NT2/D1 (cell line): ENCODE results near the gene TFE3.

Source experiments
- DNase-seq: peaks from one replicate; pipeline ENCODE4 v3.0.0-alpha.2; 2011; ENCODE audit warnings: low read depth, low spot score
- H3K27me3 ChIP-seq: 2 replicates; pipeline ENCODE4 v1.6.0; 2011; ENCODE audit warnings: mild to moderate bottlenecking; ENCODE audit not compliant: insufficient read length, insufficient read depth
- H3K36me3 ChIP-seq: 2 replicates; pipeline ENCODE4 v1.6.1; 2011; ENCODE audit warnings: mild to moderate bottlenecking, low read length, mixed read lengths; ENCODE audit not compliant: insufficient read depth, insufficient read length
- H3K4me1 ChIP-seq: 2 replicates; pipeline ENCODE4 v1.5.1; 2011; ENCODE audit not compliant: insufficient read depth, insufficient read length
- H3K4me3 ChIP-seq: 2 replicates; pipeline ENCODE4 v1.5.1; 2011; ENCODE audit warnings: low read depth; ENCODE audit not compliant: insufficient read length
- H3K9ac ChIP-seq: 2 replicates; pipeline ENCODE4 v1.6.0; 2011; ENCODE audit warnings: low read depth; ENCODE audit not compliant: insufficient read length
- H3K9me3 ChIP-seq: 2 replicates; pipeline ENCODE4 v1.5.1; 2011; ENCODE audit warnings: mild to moderate bottlenecking, low read length; ENCODE audit not compliant: insufficient read depth
- SUZ12 ChIP-seq: IDR thresholded peaks from 2 replicates; pipeline ENCODE4 v1.6.1; 2011; ENCODE audit not compliant: insufficient read length, insufficient read depth; ENCODE audit errors: extremely low read depth
- YY1 ChIP-seq: IDR thresholded peaks from 2 replicates; pipeline ENCODE4 v1.6.1; 2011; ENCODE audit not compliant: insufficient read length, insufficient read depth
- ZNF274 ChIP-seq: IDR thresholded peaks from 2 replicates; pipeline ENCODE4 v1.6.1; 2011; ENCODE audit warnings: mild to moderate bottlenecking, low read depth, low read length

TFE3 gene

GRCh38 chrX:49073601-49074575 lies 30.7 kb upstream of the TFE3 start, which contains the start of gene PRAF2:
PRAF2 (minus strand) TSS chrX:49074002; CDS start chrX:49073987, 15 bp downstream.
- DNase-seq, result peak; percentile 83
- Histone ChIP-seq H3K4me1 (peaks cover 5% of the 10 kb centered on the region), H3K27me3 (no peaks in the 10 kb centered on the region), H3K4me3 (peak within 1 kb of the TSS; percentile 62), H3K9ac (peak within 1 kb of the TSS; percentile 79), H3K9me3 (no peaks in the 10 kb centered on the region), H3K36me3 (peaks cover 55% of the 10 kb centered on the region)
- TF ChIP-seq SUZ12 (no peak), ZNF274 (no peak), YY1 (no peak)

GRCh38 chrX:49072712-49073095 lies 29.5 kb upstream of the TFE3 start:
- Histone ChIP-seq H3K36me3 (peaks cover 60% of the 10 kb centered on the region), H3K27me3 (no peaks in the 10 kb centered on the region), H3K9ac (peak overlapping the region; percentile 79), H3K9me3 (no peaks in the 10 kb centered on the region), H3K4me3 (peak overlapping the region; percentile 62), H3K4me1 (peaks cover 5% of the 10 kb centered on the region)
- TF ChIP-seq ZNF274 (no peak), SUZ12 (no peak), YY1 (no peak)
- DNase-seq, result no peak

- no peaks in the 10 kb centered on the region for H3K27me3 ChIP-seq
- no peak overlapping the region for H3K9ac ChIP-seq
- peaks cover 55% of the 10 kb centered on the region for H3K36me3 ChIP-seq
- peaks cover 5% of the 10 kb centered on the region for H3K4me1 ChIP-seq
- H3K4me3 ChIP-seq, result no peak overlapping the region
- TF ChIP-seq SUZ12 (no peak), ZNF274 (no peak), YY1 (no peak)
- H3K9me3 ChIP-seq, result no peaks in the 10 kb centered on the region
- DNase-seq, result no peak
Observed at GRCh38 chrX:49071877-49072711, 28.9 kb upstream of the TFE3 start.

- H3K4me1 ChIP-seq, result peaks cover 5% of the 10 kb centered on the region
- H3K27me3 ChIP-seq, result no peaks in the 10 kb centered on the region
- DNase-seq, result no peak
- no peak for TF ChIP-seq YY1
- TF ChIP-seq ZNF274, result no peak
- no peak for TF ChIP-seq SUZ12
- no peak overlapping the region for H3K4me3 ChIP-seq
- H3K36me3 ChIP-seq, result peaks cover 55% of the 10 kb centered on the region
- no peak overlapping the region for H3K9ac ChIP-seq
- H3K9me3 ChIP-seq, result no peaks in the 10 kb centered on the region
Observed at GRCh38 chrX:49070988-49071387, 27.8 kb upstream of the TFE3 start.

- H3K27me3 ChIP-seq, result no peaks in the 10 kb centered on the region
- no peak for DNase-seq
- H3K4me1 ChIP-seq, result peaks cover 5% of the 10 kb centered on the region
- no peaks in the 10 kb centered on the region for H3K9me3 ChIP-seq
- H3K36me3 ChIP-seq, result peaks cover 57% of the 10 kb centered on the region
- TF ChIP-seq ZNF274 (no peak), SUZ12 (no peak), YY1 (no peak)
- H3K4me3 ChIP-seq, result no peak overlapping the region
- no peak overlapping the region for H3K9ac ChIP-seq
Observed at GRCh38 chrX:49069038-49069437, 25.9 kb upstream of the TFE3 start.

- H3K4me1 ChIP-seq, result peaks cover 4% of the 10 kb centered on the region
- DNase-seq, result no peak
- H3K9ac ChIP-seq, result no peak overlapping the region
- no peak overlapping the region for H3K4me3 ChIP-seq
- H3K9me3 ChIP-seq, result no peaks in the 10 kb centered on the region
- peaks cover 65% of the 10 kb centered on the region for H3K36me3 ChIP-seq
- TF ChIP-seq ZNF274 (no peak), SUZ12 (no peak), YY1 (no peak)
- H3K27me3 ChIP-seq, result no peaks in the 10 kb centered on the region
Observed at GRCh38 chrX:49067285-49068120, 24.3 kb upstream of the TFE3 start.
